Keratinocyte (primary cell): ENCODE results near the gene TRAFD1. TPM values are rescaled to one million over a fixed set of nuclear protein-coding genes. Genes with fewer than 3 reads are reported as not detected.
A peak's percentile ranks its signal among the peaks of the same experiment; 100 is the strongest.

Experiments
- DNase-seq: peaks from one replicate; pipeline ENCODE4 v3.0.0-alpha.2; 2011; ENCODE audit warnings: low read depth, missing footprints, low spot score
- FAIRE-seq: peaks from 2 replicates; lab custom pipeline; 2011; peaks lifted over from hg19 to GRCh38; lab: Jason Lieb, UNC
- H2AFZ ChIP-seq: 2 replicates; pipeline ENCODE4 v1.6.0; 2012; ENCODE audit warnings: low read length, control low read depth, inconsistent platforms; ENCODE audit not compliant: control insufficient read depth
- H3K27ac ChIP-seq: 2 replicates; pipeline ENCODE4 v1.5.1; 2011; ENCODE audit warnings: low read length; ENCODE audit not compliant: control insufficient read depth, insufficient read depth
- H3K27me3 ChIP-seq: 3 replicates; pipeline ENCODE4 v1.6.0; 2011; ENCODE audit warnings: low read length; ENCODE audit not compliant: control insufficient read depth, insufficient read depth; ENCODE audit errors: extremely low read depth
- H3K36me3 ChIP-seq, 2 experiments: 2 replicates in 1 of 2; 3 replicates in 1 of 2; pipeline ENCODE4 v1.5.1; 2011; ENCODE audit warnings: low read length in 2 of 2, mild to moderate bottlenecking in 1 of 2; ENCODE audit not compliant: control insufficient read depth in 2 of 2, insufficient read depth in 2 of 2; ENCODE audit errors: extremely low read depth in 1 of 2
- H3K4me1 ChIP-seq: 3 replicates; pipeline ENCODE4 v1.5.1; 2011; ENCODE audit warnings: low read length; ENCODE audit not compliant: control insufficient read depth, insufficient read depth; ENCODE audit errors: extremely low read depth
- H3K4me2 ChIP-seq: 3 replicates; pipeline ENCODE4 v1.6.0; 2011; ENCODE audit warnings: low read depth, low read length; ENCODE audit not compliant: control insufficient read depth, insufficient read depth; ENCODE audit errors: extremely low read depth
- H3K4me3 ChIP-seq, 3 experiments: fragments of 200-600 bp in 1 of 3; sonication (generic) in 1 of 3; 2 replicates in 2 of 3; 3 replicates in 1 of 3; pipeline ENCODE4 v1.5.1; 2011 to 2016; ENCODE audit warnings: low read length in 3 of 3, mild to moderate bottlenecking in 3 of 3, control low read depth in 2 of 3, inconsistent platforms in 1 of 3, low read depth in 1 of 3, mixed read lengths in 1 of 3, mixed run types in 1 of 3, moderate library complexity in 1 of 3; ENCODE audit not compliant: control insufficient read depth in 2 of 3, insufficient read depth in 2 of 3; ENCODE audit errors: extremely low read depth in 1 of 3
- H3K79me2 ChIP-seq: 2 replicates; pipeline ENCODE4 v1.6.0; 2012; ENCODE audit warnings: low read length; ENCODE audit not compliant: control insufficient read depth, insufficient read depth
- H3K9ac ChIP-seq: 3 replicates; pipeline ENCODE4 v1.6.0; 2011; ENCODE audit warnings: low read length; ENCODE audit not compliant: control insufficient read depth, insufficient read depth; ENCODE audit errors: extremely low read depth
- H3K9me1 ChIP-seq: 3 replicates; pipeline ENCODE4 v1.6.0; 2011; ENCODE audit warnings: low read length; ENCODE audit not compliant: control insufficient read depth, insufficient read depth; ENCODE audit errors: extremely low read depth
- H3K9me3 ChIP-seq: 2 replicates; pipeline ENCODE4 v1.5.1; 2012; ENCODE audit warnings: low read depth, low read length; ENCODE audit not compliant: control insufficient read depth
- H4K20me1 ChIP-seq: 3 replicates; pipeline ENCODE4 v1.6.0; 2011; ENCODE audit warnings: low read length; ENCODE audit not compliant: control insufficient read depth, insufficient read depth; ENCODE audit errors: extremely low read depth
- EZH2 ChIP-seq: IDR thresholded peaks from one replicate; pipeline ENCODE4 v1.6.1; 2012; ENCODE audit warnings: inconsistent platforms, mild to moderate bottlenecking, low read length, moderate library complexity
- dilution Hi-C: fragments of 300-500 bp; cut with MboI; formaldehyde crosslinking; loops from one replicate; pipeline ENCODE4 v1.7.0; 2020; ENCODE audit warnings: low sequenced_read_pairs; ENCODE audit not compliant: extremely low pct_ligation_motif_present
- polyA plus RNA-seq, 5 experiments: library from polyadenylated mRNA; depleted of rRNA in 3 of 5; stranded (reverse) in 3 of 5; stranded (forward) in 1 of 5; unstranded in 1 of 5; fragments of >200 nt; gene quantifications; 1 replicate in 1 of 5; 2 replicates in 3 of 5; 3 replicates in 1 of 5; pipeline versions ENCODE4 v1.2.1 to v1.2.3, GENCODE V29; 2011 to 2012; ENCODE audit warnings: missing spikeins in 2 of 5, low read depth in 1 of 5, low replicate concordance in 1 of 5
- TF ChIP-seq, protein P1 (sequence below), 3 experiments: IDR thresholded peaks in 1 of 3; conservative IDR thresholded peaks in 1 of 3; optimal IDR thresholded peaks in 1 of 3; 2 replicates in 2 of 3; 3 replicates in 1 of 3; pipeline versions ENCODE3 to v1.5.1; 2011; ENCODE audit warnings: low read length in 3 of 3, mild to moderate bottlenecking in 3 of 3, moderate library complexity in 2 of 3, control low read depth in 1 of 3, inconsistent platforms in 1 of 3; ENCODE audit not compliant: insufficient read depth in 2 of 3; ENCODE audit errors: extremely low read depth in 1 of 3

The TRAFD1 gene
- polyA plus RNA-seq, 1 donor (not counting 4 experiments of a cell fraction or from before 2014, with no cell fraction given) = 25.6 TPM

DNA sequence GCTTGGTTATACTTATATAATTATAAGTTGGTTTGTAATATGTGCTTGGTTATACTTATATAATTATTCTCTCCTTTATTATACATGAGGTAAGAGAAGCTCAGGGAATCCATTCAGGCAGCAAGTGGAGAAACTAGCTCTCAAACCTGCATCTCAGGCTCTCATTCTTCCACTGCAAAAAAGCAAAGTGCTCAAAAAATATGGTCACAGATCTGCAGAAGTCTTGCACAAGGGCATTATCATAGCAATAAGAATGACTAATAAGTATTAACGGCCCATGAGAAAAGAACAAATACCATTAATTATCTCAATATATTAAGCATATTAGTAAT, 476 bp upstream of the TRAFD1 start:
- H3K4me1 ChIP-seq = peaks cover 41% of the 10 kb centered on the region
- peaks cover 2% of the 10 kb centered on the region for H3K9me1 ChIP-seq
- no peak overlapping the region for H3K27ac ChIP-seq
- peaks cover 26% of the 10 kb centered on the region for H3K79me2 ChIP-seq
- dilution Hi-C loops = no loop called here
- no peaks in the 10 kb centered on the region for H3K9me3 ChIP-seq
- peak overlapping the region; percentile 99 for H3K4me2 ChIP-seq
- peak overlapping the region in 1 of 3 experiments; percentile 86 for H3K4me3 ChIP-seq
- no peaks in the 10 kb centered on the region for H3K36me3 ChIP-seq
- H2AFZ ChIP-seq = no peak overlapping the region
- FAIRE-seq (no peak), DNase-seq (no peak)
- H3K9ac ChIP-seq = no peak overlapping the region
- H4K20me1 ChIP-seq = no peaks in the 10 kb centered on the region
- no peak for TF ChIP-seq EZH2
- TF ChIP-seq, protein P1, sequence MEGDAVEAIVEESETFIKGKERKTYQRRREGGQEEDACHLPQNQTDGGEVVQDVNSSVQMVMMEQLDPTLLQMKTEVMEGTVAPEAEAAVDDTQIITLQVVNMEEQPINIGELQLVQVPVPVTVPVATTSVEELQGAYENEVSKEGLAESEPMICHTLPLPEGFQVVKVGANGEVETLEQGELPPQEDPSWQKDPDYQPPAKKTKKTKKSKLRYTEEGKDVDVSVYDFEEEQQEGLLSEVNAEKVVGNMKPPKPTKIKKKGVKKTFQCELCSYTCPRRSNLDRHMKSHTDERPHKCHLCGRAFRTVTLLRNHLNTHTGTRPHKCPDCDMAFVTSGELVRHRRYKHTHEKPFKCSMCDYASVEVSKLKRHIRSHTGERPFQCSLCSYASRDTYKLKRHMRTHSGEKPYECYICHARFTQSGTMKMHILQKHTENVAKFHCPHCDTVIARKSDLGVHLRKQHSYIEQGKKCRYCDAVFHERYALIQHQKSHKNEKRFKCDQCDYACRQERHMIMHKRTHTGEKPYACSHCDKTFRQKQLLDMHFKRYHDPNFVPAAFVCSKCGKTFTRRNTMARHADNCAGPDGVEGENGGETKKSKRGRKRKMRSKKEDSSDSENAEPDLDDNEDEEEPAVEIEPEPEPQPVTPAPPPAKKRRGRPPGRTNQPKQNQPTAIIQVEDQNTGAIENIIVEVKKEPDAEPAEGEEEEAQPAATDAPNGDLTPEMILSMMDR (optimal IDR thresholded peaks at IDR 0.05 in 1 of 3, IDR thresholded peaks at IDR 0.05 in 1 of 3, conservative IDR thresholded peaks at IDR 0.05 in 1 of 3; ENCODE audit: extremely low read depth in 1 of 3, insufficient read depth in 2 of 3, low read length in 3 of 3) = no peak
- H3K27me3 ChIP-seq = no peaks in the 10 kb centered on the region

DNA sequence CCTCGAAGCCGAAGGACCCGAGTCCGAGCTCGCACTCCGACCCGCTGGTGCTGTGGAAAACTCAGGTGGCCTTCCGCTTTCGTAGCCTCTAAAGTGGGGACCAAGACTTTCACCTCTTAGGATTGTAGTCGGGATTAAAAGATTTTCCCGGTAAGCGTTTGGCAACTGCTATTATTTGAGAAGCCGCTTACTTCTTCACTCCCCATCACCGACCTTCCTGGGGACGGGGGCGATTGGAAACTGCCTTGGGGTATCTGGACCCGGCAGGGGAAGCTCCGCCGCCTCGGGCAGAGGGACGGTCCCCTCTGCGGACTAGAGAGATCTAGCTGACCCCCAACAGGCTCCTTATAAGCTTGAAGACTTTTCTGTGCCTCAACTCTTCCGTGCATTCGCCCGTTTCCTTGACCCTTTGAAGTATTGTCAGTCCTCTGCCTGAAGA, 659 bp downstream of the TRAFD1 start:
- no peak for DNase-seq
- Histone ChIP-seq H3K4me2 (peak overlapping the region; percentile 99), H3K4me3 (peak overlapping the region; percentile 86 to 93 (median 89)), H3K4me1 (peaks cover 52% of the 10 kb centered on the region), H3K27me3 (no peaks in the 10 kb centered on the region), H3K9me1 (peaks cover 2% of the 10 kb centered on the region), H3K36me3 (no peaks in the 10 kb centered on the region), H3K9ac (peak overlapping the region; percentile 94), H3K27ac (peak overlapping the region; percentile 80), H3K79me2 (peaks cover 28% of the 10 kb centered on the region), H2AFZ (peak overlapping the region; percentile 87), H3K9me3 (no peaks in the 10 kb centered on the region), H4K20me1 (no peaks in the 10 kb centered on the region)
- no peak for FAIRE-seq
- dilution Hi-C loops = no loop called here
- TF ChIP-seq, protein P1 (optimal IDR thresholded peaks at IDR 0.05 in 1 of 3, IDR thresholded peaks at IDR 0.05 in 1 of 3, conservative IDR thresholded peaks at IDR 0.05 in 1 of 3; ENCODE audit: extremely low read depth in 1 of 3, insufficient read depth in 2 of 3, low read length in 3 of 3) = no peak
- TF ChIP-seq EZH2 = no peak
